EL (cell line): ENCODE data around the gene RHOV.

ENCODE experiments used
- DNase-seq: peaks from one replicate; pipeline ENCODE4 v3.0.0-alpha.2; 2016

RHOV gene

DNA sequence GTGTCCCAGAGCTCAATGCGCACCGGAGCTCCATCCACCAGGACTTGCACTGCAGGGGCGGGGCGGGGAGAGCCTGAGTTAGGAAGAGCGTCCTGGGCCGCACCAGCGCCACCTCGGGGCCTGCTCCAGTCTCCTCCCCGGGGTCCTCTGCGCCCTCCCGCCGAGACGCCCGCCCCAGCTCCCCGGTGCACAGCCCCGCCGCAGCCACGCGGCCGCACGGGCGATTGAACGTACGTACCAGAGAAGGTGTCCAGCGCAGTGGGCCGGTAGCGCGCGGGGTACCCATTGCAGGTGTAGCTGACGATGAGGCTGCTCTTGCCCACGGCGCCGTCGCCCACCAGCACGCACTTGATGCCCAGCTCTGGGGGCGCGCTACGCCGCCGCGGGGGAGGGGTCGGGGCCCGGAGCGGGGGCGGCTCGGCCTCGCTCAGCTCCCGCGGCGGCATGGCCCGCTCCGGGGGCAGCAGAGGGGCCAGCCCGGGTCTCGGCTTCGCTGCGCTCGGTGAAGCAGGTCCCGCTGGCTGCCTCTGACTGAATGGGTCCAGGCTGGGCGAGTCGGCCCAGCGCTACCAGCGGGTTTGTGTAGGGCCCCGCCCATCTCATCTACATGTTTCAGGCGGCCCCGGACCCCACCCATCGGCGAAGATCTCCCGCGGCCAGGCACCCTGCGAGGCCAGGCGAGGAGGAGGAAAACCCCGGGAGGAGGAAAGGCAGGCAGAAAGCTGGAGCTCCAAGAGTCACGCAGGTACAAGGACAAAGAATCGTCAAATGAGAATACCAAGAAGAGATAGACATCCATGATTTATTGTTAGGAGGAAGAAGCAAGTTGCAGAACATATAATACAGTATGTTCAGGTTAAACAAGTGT, at the start of gene RHOV:
RHOV (minus strand) TSS at position 541 of the 868 bp plus-strand sequence; CDS start at position 446, 95 bp downstream.
- DNase-seq = peak; percentile 69

- peak; percentile 36 for DNase-seq
These were observed 49.5 kb upstream of the RHOV start for GRCh38 chr15:40923551-40923950.

DNA sequence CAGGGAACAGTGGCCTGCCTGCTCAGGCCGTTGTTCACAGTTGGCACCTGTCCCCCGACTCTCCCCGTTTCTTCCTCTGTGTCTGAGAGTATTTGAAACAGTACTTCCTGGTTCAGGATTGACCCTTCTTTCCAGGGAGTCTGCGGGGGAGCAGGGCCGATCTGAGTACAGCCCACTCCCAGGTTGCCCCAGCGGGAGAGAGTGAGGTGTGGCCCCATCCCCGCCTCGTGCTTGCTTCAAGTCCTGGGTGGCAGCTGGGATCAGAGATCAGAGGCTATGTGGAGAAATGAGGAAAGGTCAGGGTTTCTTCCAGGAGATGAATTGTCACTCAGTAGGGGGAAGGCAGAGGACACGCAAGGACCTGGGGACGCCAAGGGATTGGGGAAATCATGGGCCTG, 48.6 kb upstream of the RHOV start:
- no peak for DNase-seq

DNA sequence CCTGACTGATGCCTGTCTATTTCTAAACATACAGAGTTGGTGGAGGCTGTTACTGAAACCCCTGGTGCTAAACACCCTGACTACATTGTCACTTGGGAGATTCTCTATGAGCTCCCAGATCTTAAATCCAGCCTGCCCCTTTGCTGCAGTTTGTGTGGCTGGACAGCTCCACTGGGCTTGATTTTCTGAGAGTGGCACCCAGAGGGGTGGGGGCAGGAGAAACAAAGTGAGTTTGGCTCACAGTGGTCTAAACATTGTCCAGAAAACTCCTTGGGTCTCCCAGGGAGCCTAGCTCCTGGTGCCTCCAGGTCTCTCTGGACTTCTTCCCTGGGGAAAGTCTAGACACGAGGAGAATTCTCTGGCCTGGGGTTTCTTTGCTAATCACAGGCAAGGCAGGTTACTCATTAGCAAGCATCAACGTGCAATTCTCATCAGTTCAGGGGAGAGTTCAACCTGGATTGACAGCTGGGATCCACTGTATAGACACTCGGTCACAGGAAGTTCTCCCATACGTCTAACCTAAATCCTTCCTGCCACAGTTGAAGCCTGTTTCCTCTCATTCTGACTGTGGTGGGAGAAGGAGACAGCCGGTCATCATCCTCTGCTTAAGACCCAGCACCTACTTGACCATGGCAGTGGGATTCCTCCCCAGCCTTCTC, 48.0 kb upstream of the RHOV start:
- DNase-seq = no peak

DNA sequence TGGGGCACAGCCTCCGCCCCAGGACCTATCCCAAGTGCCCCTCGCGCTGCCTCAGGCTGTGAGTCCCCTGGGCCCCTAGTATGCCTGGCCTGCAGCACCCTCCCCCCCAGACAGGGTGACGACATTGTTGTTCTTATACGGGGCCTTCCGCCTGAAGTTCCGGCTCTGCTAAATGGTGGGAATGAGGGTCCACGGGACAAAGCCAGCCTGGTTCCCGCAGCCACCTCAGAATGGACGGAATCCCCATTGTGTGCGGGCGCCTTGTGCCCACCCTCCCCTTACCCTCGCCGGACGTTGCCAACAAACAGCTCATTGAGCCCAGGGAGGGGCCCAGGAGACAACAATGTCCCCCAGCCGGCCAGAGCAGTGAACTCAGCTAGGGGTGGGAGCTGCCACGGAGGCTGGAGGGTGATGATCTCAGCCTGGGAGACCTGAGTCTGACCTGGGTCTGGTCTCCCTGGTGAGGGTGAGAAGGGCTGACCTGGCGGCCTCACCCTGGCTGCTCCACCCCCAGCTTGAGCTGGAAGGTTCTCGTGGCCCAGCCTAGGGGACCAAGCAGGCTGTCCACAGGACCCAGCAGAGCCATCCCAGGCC, 44.9 kb upstream of the RHOV start:
- no peak for DNase-seq

DNA sequence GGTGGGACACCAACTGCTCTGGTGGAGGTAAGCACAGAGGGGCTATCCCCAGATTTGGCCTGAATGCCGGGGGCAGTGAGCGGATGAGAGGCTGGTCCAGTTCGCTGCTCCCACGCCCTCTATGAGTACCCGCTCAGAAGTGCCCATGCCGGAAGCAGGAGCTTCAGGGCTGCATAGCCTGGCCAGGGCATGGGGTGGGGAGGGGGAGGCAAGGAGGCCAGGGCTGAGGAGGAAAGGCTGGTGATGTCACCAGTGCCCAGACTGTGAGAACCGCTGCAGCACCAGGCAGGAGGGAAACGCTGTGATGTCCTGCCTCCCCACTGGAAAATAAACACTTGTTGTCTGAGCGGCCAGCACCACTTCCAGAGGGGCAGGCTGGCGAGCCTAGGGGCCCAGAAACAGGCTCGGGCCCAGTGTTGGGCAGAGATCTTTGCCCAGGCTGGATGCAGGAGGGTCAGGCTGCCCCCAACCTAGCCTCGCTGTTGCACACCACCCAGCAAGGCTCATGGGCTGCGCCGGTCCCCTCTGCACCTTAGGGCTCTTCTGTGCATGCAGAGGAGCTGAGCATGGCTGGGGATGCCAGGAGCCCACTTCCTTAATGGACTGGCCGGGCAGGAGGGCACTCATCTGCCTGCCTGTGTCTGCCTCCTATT, 44.2 kb upstream of the RHOV start:
- no peak for DNase-seq

- no peak for DNase-seq
These were observed 43.6 kb upstream of the RHOV start for GRCh38 chr15:40917585-40917984.

- no peak for DNase-seq
These were observed 41.6 kb upstream of the RHOV start for GRCh38 chr15:40915679-40916078.

- no peak for DNase-seq
These were observed 41.2 kb upstream of the RHOV start for GRCh38 chr15:40915116-40915661.

GRCh38 chr15:40914486-40914885, 40.5 kb upstream of the RHOV start:
- DNase-seq = no peak

- DNase-seq = no peak
These were observed 40.0 kb upstream of the RHOV start for GRCh38 chr15:40914013-40914412.

GRCh38 chr15:40912478-40912877, 38.4 kb upstream of the RHOV start:
- no peak for DNase-seq

DNA sequence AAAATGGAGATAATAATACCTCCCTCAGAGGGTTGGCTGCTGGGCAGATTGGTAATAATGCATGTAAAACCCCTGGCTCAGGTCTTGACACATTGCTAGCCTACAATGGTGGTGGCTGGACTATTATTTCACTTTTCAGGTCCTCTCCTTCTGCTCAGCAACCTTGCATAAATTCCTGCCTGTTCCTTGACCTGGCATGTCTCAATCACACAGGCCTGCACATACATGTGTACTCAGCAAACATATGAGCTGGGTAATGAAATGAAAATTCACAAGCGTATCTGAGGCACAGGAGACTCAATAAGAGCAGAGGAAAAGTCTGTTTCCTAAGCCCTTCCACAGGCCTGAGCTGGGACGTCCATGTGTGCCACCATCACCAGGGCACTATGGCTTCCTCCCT, 37.7 kb upstream of the RHOV start:
- no peak for DNase-seq

- no peak for DNase-seq
These were observed 37.1 kb upstream of the RHOV start for GRCh38 chr15:40911141-40911540.

- peak; percentile 64 for DNase-seq
These were observed 35.9 kb upstream of the RHOV start for GRCh38 chr15:40909662-40910630.

DNA sequence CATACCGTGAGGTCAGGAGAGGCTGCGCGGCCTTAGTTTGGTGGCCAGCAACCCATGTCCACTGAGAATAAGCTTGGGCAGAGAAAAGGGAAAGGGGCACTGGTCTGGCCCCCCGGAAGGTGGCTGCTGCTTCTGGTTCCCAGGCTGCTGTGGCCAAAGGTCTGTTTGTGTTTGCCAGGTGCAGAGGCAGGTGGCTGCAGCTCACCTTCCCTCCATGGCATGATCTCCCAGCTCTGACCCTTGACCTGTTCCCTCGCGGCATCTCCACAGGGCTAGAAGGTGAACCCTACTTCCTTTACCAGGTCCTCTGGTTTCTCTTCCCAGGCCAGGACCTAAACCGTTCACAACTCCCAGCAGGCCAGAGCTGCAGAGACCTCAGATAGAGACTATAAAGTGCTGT, 34.1 kb upstream of the RHOV start:
- DNase-seq = no peak

- DNase-seq = peak; percentile 50
These were observed 33.2 kb upstream of the RHOV start for GRCh38 chr15:40906991-40907802.

GRCh38 chr15:40906091-40906990, 32.3 kb upstream of the RHOV start:
- DNase-seq = peak; percentile 99

DNA sequence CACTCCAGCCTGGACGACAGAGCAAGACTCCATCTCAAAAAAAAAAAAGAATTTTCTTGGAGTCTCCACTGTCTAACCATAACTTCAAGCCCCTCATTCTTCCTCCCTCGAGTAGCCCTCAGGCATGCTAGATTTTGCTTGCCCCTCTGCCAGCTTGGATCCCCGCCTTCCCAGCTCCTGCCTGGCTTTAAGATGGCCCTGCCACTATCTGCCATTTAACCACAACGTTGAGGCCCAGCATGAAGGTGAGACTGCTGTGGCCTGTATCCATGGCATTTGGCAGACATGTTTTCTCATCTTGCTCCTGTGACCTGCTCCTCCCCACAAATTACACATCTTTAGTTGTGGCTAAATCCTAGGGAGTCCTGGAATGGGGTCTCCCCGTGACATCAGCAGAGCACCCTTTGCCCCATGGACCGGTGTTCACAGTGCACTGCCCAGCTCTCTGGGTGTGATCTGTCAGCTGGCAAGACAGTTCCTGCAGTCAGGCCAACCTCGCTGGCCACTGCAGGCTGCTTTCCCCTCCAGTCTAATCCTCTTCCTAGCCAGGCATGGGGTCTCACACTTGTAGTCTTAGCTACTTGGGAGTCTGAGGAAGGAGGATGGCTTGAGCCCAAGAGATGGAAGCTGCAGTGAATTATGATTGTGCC, 30.6 kb upstream of the RHOV start:
- no peak for DNase-seq
